GM21737 (cell line): ENCODE measurements around the gene CSNK2A2.
A peak's percentile ranks its signal among the peaks of the same experiment; 100 is the strongest.

Experiments
- ATAC-seq: cut with Tn5 transposase; IDR thresholded peaks from one replicate; pipeline ENCODE4 v1.9.1; 2021; ENCODE audit warnings: mild to moderate bottlenecking, moderate library complexity; ENCODE audit not compliant: unreplicated experiment

CSNK2A2 gene

DNA sequence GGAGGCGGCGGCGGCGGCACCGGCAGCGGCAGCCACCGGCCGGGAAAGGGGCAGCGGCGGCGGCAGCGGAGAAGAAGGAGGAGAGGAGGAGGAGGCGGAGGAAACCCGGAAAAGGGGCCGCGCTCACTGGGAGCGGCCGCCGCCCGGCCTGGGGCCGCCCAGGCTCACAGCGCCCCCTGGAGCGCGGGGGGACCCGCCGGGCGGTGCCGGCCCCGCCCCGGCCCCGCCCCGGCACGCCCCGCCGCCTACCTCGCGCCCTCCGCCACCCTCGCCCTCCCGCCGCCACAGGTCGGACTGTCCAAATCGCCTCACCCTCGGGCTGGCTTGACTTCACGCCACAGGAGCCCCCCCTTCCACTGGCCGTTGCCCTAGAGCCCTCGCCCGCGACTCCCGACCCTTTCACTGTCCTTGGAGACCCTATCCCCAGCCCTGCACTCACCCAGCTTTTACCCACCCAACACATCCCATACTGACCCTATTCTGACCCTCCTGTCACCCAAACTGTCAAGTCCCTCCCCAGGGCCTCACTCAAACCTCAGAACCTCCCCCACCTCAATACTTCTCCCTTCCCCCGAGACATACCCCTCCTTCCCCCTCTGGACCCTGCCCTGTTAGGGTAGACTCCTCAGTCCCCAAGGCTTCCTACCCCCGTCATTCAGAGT, at the start of gene CSNK2A2:
CSNK2A2 (minus strand) TSS at position 85 of the 662 bp plus-strand sequence. CDS start 370 bp downstream, outside the sequence.
- peak; percentile 86 for ATAC-seq

DNA sequence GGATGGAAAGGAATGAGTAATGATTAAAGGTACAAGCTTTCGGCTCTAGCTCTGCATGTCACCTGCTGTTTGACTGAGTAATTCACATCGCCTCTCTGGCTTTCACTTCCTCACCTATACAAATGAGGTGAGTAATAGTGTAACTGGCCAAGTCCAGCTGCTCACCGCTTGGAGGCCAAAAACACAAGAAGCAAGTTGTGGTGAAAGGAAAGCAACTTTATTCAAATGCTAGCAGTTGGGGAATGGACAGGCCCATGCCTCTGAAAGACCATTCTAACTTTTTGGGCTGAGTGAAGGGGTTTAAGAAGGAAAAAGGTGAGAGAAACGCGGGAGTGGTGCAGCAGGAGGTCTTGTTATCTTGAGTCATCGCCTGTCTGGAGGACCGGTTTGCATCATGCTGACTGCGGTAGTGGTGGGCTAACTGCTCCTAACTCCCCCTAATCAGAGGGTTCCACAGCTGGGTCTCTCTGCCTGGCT, 45.7 kb upstream of the CSNK2A2 start:
- ATAC-seq: peak; percentile 96

DNA sequence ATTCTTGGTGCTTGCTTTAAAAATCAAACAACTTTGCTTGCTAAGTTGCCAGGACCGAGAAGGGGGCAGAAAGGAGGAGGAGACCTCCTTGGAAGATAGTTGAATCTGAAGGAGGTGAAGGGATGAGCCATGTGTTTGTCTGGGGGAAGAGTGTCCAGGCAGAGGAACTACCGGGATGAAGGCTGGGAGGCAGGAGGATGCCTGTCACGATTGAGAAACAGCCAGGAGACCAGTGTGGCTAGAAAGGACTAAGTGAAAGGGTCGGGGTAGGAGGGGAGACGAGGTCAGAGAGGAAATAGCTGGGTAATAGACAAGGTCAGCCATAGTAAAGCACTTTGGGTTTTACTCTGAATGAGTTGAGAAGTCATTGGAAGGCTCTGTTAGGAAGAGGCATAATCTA, 38.9 kb upstream of the CSNK2A2 start:
- no peak for ATAC-seq

DNA sequence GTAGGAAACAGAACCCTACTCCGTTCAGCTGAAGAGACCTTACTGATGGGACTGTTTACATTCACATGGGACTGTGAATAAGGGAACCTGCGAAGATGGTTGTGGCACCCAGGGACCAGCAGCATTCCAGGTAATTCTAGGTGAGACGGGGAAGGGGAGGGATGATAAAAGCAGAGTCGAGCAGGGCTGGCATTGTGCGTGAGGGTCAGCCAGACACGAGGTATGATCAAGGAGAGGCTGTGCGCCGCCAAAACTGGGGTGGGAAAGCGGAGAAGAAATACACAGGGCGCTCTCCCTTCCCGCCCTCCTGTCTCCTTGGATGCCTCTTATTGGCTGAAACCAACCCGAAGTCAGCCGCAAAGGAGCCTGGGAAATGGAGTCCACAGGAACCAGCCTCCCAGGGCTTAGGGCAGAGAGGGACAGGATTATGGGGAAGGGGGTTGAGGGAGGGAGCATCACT, 38.4 kb upstream of the CSNK2A2 start:
- peak; percentile 92 for ATAC-seq

DNA sequence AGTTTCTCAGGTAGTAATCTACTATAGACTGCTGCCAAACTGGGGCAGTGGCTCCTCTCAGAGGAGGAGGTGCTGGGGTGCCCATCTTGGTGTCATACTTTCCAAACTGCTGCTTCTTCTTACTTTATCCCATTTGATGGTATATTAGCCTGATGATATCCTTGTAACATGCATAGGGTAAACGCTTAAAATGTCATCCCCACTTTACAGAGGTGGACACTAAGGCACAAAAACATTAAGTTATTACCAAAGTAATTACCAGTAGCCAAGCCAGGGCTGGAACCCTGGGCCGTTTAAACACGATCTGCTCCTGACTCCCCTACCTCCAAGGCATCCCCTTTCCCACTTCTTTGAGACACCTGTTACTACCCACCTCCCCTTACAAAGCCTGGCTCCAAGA, 37.8 kb upstream of the CSNK2A2 start:
- no peak for ATAC-seq

DNA sequence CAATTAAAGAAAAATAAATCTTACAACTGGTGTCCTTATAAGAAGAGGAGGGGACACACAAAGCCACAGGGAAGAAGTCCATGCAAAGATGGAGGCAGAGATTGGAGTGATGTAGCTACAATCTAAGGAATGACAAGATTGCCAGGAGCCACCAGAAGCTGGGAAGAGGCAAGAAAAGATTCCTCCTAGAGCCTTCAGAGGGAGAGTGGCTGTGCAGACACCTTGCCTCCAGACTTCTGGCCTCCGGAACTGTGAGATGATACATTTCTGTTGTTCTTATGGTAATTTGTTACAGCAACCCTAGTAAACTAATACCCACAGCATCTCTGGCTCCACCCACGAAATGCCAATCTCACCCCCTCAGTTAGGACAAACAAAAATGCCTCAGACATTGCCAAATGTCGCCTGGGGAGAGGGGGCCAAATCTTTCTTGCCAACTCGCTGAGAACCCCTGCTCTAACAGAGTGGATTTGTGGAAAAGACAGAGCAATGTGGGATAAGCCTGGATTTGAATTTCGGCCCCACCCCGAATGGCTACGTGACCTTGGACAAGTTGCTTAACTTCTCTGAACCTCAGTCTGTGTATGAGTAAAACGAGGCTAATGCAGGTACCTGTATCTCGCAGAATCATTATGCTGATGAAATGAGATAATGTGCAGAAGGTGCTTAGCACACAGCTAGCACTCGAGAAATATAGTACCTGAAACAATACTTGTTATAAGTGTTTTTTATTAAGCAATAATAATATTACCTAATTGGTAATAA, 37.1 kb upstream of the CSNK2A2 start:
- no peak for ATAC-seq

DNA sequence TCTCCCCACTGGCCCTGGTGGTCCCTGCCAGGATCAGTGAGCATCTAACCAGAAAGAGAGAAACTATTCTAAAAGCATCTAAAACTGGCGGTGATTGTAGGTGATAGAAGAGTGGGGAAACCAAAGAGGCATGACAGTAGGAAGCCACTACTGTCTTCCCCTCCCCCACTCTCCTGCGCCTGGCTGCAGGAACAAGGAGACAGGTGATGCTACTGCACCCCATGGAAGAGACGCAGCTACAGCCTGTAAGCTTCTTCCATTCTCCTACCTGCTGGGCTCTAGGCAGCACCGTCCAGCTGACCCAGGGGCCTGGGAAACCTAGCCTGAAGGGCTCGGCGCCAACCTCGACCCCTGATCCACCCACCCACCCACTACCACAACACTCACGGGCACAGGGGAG, 32.4 kb upstream of the CSNK2A2 start:
- ATAC-seq: no peak

DNA sequence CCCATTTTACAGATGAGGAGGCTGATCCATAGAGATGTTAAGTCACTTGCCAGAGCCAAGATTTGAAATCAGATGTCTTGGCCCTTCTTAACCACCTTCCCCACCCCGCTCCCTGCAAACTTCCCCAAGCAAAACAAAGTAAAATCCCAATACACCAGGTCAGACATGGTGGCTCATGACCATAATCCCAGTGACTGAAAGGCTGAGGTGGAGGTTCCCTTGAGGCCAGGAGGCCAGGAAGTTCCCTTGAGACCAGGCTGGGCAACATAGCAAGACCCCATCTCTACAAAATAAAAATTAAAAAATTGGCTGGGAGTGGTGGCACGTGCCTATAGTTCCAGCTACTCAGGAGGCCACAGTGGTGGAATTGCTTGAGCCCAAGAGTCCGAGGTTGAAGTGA, 28.9 kb upstream of the CSNK2A2 start:
- ATAC-seq: no peak

DNA sequence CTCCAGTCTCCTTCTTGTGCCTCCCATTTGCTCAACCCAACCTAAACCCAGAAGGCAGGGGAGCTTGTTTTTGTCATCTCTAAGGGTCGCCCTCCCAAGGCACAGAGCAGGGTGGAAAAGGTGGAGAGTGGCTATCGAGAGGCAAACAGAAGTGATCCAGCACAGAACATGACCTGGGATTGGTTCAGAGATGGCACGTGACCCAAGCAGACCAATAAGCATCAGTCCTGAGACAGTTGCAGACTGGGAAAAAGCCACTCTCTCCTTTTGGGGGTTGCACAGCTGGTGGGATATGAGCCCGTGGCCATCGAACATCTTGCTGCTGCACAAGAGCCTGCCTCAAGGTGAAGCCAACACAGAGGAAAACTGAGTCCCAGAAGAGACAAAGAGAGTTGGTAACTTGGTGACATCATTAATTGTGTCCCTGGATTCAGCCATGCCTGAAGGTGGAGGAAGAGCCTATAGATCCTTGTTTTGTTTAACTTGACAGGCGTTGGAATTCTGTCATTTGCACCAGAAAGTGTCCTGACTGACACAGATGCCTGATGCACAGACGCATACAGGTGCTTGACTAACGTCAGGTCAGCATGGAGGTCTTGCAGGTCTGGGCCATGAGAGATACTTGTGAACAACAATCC, 28.2 kb upstream of the CSNK2A2 start:
- ATAC-seq: no peak

DNA sequence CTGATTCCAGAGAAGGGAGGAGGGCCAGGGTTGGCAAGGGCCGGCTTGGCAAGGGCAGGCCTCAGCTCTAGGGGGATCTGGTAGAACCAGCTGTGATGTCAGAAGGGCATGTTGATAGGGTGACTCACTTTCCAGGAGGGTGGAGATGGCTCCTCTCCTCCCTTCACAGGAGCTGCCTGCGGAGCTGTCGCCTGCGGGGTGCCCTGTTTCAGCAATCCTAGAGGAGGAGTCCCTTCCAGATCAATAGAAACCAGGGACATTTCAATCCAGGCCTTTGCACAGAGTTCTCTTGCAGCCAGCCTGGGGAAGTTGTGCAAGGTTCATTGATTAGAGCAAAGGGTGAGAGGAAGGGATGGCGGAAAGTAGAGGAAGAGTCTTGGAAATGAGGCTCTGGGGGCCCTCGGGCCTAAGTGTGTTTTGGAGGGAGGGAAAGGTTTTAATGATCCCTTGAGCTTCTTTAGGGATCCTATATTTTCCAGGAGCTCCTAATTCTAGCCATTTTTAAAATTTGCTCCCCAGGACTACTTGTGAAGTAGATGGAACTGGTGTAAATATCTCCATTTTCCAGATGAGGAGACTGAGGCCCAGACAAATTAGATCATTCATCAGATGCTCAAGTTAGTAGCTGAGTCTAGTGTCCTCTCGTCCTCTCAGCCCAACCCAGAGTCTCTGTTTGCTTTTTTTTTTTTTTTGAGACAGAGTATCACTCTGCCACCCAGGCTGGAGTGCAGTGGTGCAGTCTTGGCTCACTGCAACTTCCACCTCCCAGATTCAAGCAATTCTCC, 24.8 kb upstream of the CSNK2A2 start:
- no peak for ATAC-seq

DNA sequence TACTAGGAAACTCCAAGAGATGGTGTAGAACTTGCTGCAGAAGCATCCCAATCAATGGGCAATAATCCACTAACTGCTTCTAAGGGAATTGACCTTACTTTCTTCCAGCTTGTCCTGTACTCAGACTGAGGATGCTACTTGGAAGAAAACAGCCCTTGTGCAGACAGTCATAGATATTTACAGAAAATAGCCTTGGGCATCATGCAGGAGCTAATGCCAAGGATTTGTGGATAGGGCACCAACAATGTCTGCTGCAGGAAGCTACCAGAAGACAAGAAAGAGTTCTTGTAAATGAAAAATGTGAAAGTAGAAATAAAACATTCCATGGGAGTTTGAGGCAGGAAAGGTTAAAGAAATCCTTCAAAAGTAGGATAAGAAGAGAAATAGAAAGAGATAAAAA, 21.5 kb upstream of the CSNK2A2 start:
- ATAC-seq: no peak

DNA sequence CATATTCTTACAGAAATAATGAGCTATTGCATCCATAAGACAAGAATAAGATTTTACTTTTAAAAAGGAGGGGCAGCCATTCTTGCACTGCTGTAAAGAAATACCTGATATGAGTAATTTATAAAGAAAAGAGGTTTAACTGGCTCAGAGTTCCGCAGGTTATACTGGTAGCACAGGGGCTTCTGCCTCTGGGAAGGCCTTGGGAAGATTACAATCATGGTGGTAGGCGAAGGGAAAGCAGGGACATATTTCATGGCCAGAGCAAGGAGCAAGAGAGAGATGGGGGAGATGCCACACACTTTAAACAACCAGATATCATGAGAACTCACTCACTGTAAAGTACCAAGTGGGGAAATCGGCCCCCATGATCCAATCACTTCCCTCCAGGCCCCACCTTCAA, 20.9 kb upstream of the CSNK2A2 start:
- no peak for ATAC-seq

DNA sequence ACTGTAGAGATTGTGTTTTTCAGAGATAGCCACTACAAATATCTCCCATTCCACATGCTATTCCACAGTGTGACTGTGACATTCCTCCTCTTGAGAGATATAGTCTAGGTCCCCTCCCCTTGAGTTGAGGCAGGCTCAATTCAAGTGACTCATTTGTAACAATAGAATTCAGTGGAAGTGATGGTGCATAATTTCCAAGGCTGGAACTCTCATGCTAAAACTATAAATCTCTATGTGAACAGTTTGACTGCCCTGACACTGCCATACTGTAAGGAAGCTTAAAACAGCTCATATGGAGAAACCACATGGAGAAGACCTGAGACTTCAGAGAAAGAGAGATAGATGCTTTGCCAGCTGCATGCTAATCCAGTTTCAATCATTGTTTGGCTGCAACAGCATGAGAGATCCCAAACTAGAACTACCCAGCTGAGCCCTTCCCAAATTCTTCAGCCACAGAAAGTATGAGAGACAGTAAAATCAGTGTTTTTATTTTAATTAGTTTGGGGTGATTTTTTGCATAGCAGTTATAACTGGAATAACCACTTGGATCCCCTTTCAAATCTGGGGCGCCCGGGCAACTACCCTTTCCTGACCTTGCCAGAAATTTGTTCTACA, 19.5 kb upstream of the CSNK2A2 start:
- ATAC-seq: no peak

DNA sequence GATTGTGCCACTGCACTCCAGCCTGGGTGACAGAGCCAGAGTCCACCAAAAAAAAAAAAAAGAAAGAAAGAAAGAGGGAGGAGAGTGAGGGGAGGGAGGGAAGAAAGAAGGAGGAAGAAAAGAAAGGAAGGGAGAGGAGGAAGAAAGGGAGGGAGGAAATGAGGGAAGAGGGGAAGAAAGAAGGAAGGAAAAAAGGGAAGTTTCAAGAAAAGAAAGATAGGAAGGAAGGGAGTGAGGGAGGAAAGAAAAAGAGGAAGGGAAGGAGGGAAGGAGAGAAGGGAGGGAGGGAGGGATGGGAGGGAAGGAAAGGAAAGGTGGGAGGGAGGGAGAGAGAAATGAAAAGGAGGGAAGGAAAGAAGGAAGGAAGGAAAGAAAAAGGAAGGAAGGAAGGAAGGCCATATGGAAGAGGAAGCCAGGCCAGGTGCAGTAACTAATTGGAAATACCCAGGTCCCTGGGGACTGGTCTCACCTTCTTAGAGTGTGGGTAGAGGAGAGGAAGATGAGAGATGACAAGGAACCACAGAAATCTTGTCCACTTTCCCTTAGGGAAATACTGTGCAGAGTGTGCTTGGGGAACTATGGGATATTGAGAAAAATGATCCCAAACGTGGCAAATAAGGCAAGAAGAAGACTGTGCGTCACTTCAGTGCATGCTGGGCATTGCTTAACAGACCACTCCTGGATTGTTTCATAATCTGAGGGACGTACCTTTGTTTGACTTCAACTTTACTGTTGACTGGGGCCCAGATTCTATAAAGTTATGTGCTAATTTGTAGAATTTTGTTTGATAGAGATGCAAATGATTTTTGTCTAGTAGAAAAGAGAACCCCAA, 15.1 kb upstream of the CSNK2A2 start:
- no peak for ATAC-seq

DNA sequence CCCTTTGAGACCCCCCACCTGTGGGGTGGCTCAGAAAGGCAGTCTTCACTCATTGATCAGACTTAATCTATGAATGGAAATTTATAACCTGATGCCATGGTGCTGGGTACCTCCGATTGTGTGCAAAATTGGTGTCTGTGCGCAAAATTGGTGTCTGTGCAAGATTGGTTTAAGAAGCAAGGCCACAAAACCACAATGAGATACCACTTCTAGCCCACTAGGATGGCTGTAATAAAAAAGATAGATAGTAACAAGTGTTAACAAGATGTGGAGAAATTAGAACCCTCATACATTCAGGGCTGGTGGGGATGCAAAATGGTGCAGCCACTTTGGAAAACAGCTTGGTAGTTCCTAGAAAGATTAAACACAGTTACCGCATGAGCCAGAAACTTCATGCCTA, 13.9 kb upstream of the CSNK2A2 start:
- ATAC-seq: no peak

DNA sequence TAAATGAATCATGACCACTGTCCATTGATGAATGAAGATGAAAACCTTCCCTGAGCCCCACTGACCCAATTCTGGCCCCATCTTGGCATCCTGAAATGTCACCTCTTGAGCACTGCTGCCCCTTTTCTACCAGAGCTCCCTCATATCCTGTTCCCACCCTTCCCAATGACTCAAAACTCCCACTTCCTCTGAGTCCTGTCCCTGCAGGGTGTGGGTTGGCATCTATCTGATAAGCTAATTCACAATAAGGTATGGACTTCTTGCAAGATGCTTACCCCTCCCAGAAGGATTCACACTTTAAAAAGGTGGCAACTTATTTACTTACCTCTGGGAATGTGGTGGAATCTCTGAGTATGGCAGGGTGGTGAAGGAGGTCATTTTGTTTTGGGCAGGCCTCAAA, 13.3 kb upstream of the CSNK2A2 start:
- ATAC-seq: no peak

DNA sequence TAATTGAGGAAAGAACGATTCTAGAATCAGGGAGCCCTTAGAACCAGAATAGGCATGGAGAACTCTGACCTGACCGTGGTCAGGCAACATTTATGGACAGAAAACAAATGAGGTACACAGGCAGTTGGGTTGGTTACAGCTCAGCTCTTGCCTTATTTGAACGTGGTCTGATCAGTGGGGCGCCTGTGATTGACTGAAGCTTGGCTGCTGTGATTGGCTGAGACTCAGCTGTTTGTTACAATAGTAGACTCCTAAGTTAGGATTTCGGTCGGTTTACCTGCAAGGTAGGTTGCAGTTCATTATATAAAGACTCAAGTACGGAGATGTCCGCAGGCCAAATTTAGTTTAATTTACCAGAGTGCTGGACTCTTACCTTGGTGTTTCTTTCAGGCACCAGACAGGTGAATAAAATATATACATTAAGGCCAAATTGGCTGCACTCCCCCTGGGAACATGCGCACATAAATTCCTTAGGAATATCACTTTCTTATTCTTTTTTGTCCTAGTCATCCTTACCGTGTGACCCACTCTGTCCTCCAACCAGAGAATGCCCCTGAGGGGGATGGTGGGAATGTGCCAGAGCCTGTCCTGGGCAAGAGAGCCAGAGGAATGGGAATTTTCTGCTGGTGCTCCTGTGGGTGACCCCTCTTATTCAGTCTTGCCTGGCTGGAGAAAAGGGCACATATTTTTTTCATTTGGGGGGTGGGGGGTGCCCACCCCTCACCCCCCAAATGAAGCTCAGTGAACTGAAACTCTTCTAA, 7.5 kb upstream of the CSNK2A2 start:
- no peak for ATAC-seq

DNA sequence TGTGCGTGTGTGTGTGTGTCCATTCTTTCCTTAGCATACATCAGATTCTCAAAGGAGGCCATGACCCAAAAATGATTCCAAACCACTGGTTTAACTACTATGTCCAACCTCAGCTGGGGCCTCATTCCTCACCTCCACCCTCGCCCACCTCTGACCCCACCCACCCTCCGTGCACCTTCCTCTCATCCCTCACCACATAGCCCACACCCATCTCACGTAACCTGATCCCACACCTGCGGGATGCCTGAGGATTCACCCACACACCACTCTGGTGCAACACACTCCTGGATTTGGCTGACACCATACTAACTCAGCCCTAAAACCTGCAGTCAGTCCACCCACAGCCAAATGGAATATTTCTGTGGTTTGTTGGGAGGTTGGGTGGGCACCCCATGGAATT, 3.3 kb upstream of the CSNK2A2 start:
- no peak for ATAC-seq
